ENCODE results near the gene LRTM2.

LRTM2 gene

GRCh38 chr12:1820191-1820895 lies at the start of gene LRTM2:
TSS of gene LRTM2 (plus strand) at chr12:1820565. CDS start at chr12:1828149, 7,584 bp downstream.
- DNase-seq (ENCODE audit: low read depth, low spot score): no peak

GRCh38 chr12:1773937-1774655 lies 46.3 kb upstream of the LRTM2 start:
- no peak for DNase-seq (ENCODE audit: low read depth, low spot score)

DNA sequence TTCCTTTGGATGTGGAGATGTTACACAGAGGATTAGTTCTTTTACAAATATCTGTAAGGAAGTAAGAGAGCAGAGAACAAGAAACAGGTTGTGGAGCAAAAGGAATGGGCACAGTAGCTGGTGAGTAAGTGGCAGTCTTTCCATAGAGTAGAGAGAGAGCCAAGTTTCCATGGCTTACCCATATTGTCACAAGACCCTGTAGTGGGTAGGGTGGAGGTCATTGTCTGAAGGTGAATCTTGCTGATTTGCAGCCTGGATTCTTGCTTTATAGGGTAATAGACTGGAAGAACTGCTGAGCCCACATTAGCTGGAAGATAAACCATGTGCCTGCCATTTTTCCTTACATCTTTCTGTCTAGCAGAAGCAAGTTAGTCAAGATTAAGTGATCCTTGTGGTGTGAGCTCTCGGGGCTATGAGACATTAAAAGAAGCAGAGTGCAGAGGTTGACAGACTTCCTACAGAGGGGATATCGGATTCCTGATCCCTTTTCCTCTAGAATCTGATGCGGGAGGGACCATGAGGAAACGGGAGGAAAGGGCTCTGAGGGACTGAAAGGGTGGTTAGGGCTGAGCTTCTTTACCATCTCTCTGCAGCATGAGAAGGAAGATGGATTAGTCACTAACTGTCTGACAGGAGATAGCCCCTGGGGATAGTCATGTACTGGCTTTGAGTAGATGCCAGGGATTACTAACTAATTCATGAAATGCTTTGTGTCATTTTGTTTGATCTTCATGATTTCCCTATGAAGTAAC lies 44.0 kb upstream of the LRTM2 start:
- DNase-seq (ENCODE audit: low read depth, low spot score): no peak

- DNase-seq (ENCODE audit: low read depth, low spot score): no peak
Observed at GRCh38 chr12:1777798-1778197, 42.6 kb upstream of the LRTM2 start.

DNA sequence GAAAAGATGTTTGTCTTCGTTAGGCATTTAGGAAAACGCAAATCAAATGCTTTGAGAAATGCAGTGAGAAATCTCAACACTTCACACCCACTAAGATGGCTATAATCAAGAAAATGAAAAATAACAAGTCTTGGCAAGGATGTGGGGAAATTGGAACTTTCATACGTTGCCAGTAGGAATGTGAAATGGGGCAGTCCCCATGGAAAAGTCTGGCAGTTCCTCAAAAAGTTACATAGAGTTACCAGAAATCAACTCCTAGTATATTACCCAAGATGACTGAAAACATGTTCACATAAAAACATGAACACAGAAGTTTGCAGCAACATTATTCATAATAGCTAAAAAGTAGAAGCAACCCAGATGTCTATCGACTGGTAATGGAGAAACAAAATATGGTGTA lies 41.5 kb upstream of the LRTM2 start:
- no peak for DNase-seq (ENCODE audit: low read depth, low spot score)

DNA sequence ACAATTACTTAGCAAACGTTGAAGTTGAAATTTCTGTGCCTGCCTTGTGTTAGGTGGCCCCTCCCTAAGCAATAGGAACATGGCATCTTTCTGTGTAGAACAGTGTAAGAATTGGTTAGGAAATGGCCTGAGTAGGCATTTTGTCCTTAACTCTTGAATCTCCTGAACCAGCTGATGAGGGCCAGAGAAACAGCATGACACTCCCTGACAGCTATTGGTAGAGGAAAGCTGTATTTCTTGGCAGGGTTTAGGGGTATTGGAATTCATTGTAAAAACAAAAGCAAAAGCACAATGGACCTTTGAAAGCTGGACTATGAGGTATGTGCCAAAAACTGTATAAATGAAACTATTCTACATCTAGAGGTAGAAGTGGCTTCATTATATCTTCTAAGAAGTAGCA lies 40.6 kb upstream of the LRTM2 start:
- peak; percentile 71 for DNase-seq (ENCODE audit: low read depth, low spot score)

- DNase-seq (ENCODE audit: low read depth, low spot score): no peak
Observed at GRCh38 chr12:1781772-1782171, 38.6 kb upstream of the LRTM2 start.

- no peak for DNase-seq (ENCODE audit: low read depth, low spot score)
Observed at GRCh38 chr12:1782215-1782614, 38.1 kb upstream of the LRTM2 start.

DNA sequence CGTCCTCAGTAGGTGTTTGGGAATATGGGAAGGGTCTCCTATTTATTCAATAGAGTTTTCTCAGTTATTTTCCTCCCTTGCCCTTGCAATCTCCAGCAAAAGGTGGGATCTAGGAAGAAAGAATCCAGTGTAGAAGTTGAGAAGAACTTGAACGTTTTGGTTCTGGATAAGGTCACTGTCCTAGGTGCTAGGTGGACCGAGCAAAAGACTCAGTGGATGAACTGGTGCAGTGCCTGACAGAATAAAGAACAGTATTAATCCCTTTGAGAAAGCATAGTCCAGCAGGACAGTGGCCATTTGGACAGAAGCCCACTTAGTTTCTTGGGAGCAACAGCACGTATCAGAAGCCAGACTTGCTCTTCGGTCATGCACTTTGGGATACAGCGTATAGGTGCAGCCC lies 32.7 kb upstream of the LRTM2 start:
- DNase-seq (ENCODE audit: low read depth, low spot score): no peak

DNA sequence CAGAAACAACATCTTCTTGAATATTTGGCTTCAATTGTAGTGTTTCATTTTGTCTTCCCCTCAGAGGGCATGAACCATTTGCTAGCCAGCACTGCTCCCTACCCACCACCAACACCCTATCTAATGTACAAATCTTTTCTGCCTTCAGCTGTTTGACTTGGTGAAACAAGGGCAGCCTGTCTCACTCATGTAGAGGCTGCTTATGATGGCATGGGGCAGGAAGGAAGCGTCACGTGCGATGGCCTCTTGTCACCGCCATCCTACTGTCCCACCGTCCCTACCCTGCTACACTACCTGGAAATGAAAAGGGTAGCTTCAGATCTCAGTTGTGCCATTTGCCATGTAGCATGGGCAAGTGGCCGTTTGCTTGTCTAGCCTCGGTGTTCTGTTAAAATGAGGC lies 29.9 kb upstream of the LRTM2 start:
- DNase-seq (ENCODE audit: low read depth, low spot score): no peak

DNA sequence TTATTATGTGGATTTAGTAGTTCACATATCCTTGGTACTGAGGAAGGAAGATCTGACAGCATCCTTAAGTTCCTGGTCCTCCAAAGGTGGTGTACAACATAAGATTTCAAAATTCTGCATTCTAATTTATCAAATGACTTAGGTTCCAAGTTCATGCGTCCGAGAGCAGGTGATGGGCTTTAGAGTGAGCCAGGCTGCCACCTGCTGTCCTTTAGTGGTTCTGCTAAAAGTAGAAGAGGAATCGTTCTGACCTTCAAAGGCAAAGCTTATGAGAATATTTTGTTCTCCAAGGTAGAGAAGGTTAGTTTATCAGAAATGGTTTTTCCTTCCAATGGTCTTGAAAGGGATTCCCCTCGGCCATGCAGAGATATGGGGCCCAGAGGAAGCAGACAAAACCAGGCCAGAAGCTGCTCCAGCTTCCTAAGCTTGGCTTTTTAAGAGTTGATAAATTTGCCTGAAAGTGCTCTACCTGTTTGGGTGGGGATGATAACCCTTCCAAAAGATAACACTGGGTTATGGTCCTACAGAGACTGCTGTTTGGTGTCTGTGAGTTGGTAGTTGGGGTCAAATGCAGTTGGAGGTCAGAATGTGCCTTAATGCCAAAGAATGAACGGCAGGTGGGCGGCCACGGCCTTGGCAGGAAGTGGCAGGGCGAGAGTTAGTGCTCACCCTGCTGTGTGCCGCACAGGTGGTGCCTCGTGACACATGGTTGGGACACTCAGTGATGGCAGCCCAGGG lies 29.1 kb upstream of the LRTM2 start:
- no peak for DNase-seq (ENCODE audit: low read depth, low spot score)

- no peak for DNase-seq (ENCODE audit: low read depth, low spot score)
Observed at GRCh38 chr12:1792406-1792805, 28.0 kb upstream of the LRTM2 start.

DNA sequence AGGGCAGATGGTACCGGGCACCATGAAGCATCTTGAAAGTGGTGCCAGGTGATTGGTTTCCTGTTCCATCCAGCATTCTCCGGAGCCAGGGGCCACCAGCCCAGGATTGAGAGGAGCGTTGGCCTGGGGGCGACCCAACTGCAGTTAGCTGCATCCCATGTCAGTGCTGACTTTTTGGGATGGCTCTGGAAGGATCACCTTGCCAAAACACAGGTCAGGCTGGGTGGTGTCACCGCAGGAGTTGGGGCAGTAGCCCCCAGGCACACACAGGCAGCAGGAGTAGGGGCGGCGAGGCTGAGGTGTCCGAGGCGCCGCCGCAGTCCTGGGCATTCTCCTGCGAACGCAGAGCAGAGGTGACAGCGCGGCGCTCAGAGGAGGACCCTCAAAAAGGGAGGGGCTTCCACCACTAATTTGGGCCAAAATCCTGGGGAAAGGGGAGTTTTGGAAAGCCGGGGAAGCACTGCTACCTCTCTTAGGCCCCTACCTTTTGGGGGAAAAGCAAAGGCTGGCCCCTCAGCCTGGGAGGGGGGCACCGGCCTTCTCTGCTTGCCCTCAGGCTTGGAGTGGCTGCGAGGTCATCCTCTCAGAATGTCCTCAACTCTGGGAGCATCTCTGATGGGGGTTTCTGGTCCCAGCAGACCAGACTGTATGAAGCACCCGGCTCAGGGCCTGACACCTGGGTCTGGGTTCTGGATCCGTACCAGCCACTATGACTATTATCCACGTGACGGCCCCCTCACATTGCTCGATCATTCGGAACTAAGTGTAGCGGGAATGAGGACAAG lies 26.7 kb upstream of the LRTM2 start:
- DNase-seq (ENCODE audit: low read depth, low spot score): no peak

DNA sequence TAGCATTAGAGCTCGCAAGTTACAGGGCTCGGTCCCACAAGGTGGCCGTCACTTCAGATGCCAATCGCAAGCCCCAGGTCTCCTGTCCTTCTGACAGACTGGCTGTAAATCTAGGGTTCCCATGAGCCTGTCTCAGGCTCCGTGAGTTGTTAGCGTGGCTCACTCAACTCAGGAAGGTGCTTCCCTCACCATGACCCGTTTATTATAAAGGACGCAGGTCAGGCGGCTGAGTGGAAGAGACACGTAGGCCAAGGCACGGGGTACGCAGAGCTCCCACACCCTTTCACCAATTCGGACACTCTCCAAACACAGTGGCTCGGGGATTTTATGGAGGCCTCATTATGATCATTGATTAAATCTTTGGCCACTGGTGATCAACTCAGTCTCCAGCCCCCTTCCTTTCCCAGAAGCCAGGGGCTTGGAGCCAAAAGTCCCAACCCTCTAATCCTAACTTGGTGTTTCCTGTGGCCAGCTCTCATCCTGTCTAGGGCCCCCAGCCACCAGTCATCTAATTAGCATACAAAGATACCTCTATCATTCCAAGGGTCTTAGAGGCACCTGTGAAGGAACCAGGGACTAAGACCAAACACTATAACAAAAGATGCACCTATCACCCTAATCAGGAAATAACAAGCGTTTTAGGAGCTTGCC lies 25.8 kb upstream of the LRTM2 start:
- no peak for DNase-seq (ENCODE audit: low read depth, low spot score)

GRCh38 chr12:1795221-1795784 lies 25.1 kb upstream of the LRTM2 start:
- no peak for DNase-seq (ENCODE audit: low read depth, low spot score)

DNA sequence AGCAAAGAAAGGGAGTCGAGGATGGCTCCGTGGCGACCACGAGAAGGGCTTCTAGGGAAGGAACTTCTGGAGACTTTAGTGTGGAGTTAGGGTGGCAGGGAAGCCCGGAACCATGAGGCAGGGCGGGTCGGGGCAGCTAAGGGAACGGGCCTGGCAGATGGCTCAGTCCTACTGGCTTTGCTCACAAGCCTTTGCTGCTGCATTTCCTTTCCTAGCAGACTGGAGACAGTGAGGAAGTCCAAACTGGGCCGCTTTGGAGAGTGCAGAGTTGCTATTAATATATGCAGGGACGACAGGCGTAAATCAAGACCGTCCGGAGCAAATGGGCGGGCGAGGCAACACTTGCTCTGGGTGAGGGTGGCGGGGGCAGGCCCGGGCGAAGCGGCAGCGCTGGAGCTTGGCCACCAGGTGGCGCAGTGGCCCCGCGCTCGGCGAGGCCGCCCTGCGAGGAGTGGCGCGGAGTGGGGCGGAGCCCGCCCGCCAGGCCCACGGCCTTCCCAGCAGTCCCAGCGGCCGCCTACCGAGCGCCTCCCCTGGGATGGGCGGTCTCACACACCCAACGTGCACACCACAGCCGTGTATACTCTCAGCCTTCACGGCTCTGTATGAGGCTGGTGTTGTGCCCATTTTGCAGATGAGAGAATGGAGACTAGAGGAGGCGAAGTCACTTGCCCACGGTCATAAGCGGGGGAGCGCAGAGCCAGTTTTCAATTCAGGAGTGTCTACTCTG lies 24.4 kb upstream of the LRTM2 start:
- no peak for DNase-seq (ENCODE audit: low read depth, low spot score)

GRCh38 chr12:1796515-1797010 lies 23.8 kb upstream of the LRTM2 start:
- DNase-seq (ENCODE audit: low read depth, low spot score): no peak

- DNase-seq (ENCODE audit: low read depth, low spot score): no peak
Observed at GRCh38 chr12:1797011-1797901, 23.1 kb upstream of the LRTM2 start.

Data from brain pericyte (primary cell).